ENCODE results near the gene DAPK1.

Gene DAPK1

GRCh38 chr9:87643778-87644570 is 146.3 kb downstream of the DAPK1 start:
- no peak for DNase-seq (ENCODE audit: low spot score)
- no peak for TF ChIP-seq CTCF (IDR thresholded peaks at IDR 0.05; ENCODE audit: extremely low read depth, missing control alignments)

GRCh38 chr9:87644659-87645058 is 147.0 kb downstream of the DAPK1 start:
- TF ChIP-seq CTCF (IDR thresholded peaks at IDR 0.05; ENCODE audit: extremely low read depth, missing control alignments), result no peak
- no peak for DNase-seq (ENCODE audit: low spot score)

GRCh38 chr9:87646546-87646945 is 148.9 kb downstream of the DAPK1 start:
- TF ChIP-seq CTCF (IDR thresholded peaks at IDR 0.05; ENCODE audit: extremely low read depth, missing control alignments), result no peak
- no peak for DNase-seq (ENCODE audit: low spot score)

GRCh38 chr9:87647114-87647513 is 149.4 kb downstream of the DAPK1 start:
- no peak for TF ChIP-seq CTCF (IDR thresholded peaks at IDR 0.05; ENCODE audit: extremely low read depth, missing control alignments)
- DNase-seq (ENCODE audit: low spot score), result no peak

GRCh38 chr9:87648606-87649005 is 150.9 kb downstream of the DAPK1 start:
- no peak for TF ChIP-seq CTCF (IDR thresholded peaks at IDR 0.05; ENCODE audit: extremely low read depth, missing control alignments)
- DNase-seq (ENCODE audit: low spot score), result no peak

- no peak for DNase-seq (ENCODE audit: low spot score)
- TF ChIP-seq CTCF (IDR thresholded peaks at IDR 0.05; ENCODE audit: extremely low read depth, missing control alignments), result no peak
Observed at GRCh38 chr9:87650611-87651295, 153.1 kb downstream of the DAPK1 start.

GRCh38 chr9:87651431-87651830 is 153.8 kb downstream of the DAPK1 start:
- DNase-seq (ENCODE audit: low spot score), result no peak
- TF ChIP-seq CTCF (IDR thresholded peaks at IDR 0.05; ENCODE audit: extremely low read depth, missing control alignments), result no peak
